ENCODE data around the gene POPDC2.
"Not testable (repeated sequence)": the region's sequence is repeated elsewhere in the genome, so short reads cannot be mapped to it uniquely, and the experiment has no call there.

Gene POPDC2

DNA sequence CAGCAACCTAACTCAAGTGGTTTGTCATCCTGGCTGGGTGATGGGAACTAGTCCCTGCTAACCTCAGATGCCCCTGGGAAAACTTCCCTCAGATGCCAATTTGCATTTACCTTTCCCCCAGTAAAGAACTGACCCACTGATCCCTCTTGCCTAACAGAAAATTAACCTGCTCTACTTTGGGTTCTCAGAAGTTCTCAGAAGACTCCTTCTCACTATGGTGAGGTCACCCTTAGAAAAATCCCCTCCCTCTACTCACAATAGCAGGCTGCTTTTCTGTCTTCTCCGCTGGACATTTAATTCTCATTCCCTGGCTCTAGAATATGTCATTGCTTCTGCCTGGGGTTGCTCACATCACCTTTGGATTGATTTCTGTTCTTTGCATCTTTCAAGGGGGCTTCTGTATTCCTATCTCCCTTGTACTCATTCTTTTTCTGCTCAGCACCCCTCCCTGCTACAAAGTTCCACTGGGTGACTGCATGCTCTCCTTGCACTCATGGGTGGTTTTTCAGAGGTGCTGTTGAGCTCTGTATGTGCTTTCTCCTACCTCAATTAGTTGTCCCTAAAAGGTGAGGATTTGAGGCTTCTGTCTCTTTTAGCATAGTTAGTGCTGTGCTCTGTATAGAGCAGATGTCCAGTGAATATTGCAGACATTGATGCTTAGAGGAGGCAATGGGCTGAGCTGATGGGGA, 61.8 kb downstream of the POPDC2 start:
- DNase-seq (ENCODE audit: low read depth): peak; percentile 53
- TF ChIP-seq, protein P1, sequence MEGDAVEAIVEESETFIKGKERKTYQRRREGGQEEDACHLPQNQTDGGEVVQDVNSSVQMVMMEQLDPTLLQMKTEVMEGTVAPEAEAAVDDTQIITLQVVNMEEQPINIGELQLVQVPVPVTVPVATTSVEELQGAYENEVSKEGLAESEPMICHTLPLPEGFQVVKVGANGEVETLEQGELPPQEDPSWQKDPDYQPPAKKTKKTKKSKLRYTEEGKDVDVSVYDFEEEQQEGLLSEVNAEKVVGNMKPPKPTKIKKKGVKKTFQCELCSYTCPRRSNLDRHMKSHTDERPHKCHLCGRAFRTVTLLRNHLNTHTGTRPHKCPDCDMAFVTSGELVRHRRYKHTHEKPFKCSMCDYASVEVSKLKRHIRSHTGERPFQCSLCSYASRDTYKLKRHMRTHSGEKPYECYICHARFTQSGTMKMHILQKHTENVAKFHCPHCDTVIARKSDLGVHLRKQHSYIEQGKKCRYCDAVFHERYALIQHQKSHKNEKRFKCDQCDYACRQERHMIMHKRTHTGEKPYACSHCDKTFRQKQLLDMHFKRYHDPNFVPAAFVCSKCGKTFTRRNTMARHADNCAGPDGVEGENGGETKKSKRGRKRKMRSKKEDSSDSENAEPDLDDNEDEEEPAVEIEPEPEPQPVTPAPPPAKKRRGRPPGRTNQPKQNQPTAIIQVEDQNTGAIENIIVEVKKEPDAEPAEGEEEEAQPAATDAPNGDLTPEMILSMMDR (IDR thresholded peaks at IDR 0.05; ENCODE audit: low read depth, low read length, missing control alignments): no peak
- peak overlapping the region; percentile 26; the same call in 1 of the 2 replicates for H3K4me3 ChIP-seq (ENCODE audit: low read depth, low read length)

DNA sequence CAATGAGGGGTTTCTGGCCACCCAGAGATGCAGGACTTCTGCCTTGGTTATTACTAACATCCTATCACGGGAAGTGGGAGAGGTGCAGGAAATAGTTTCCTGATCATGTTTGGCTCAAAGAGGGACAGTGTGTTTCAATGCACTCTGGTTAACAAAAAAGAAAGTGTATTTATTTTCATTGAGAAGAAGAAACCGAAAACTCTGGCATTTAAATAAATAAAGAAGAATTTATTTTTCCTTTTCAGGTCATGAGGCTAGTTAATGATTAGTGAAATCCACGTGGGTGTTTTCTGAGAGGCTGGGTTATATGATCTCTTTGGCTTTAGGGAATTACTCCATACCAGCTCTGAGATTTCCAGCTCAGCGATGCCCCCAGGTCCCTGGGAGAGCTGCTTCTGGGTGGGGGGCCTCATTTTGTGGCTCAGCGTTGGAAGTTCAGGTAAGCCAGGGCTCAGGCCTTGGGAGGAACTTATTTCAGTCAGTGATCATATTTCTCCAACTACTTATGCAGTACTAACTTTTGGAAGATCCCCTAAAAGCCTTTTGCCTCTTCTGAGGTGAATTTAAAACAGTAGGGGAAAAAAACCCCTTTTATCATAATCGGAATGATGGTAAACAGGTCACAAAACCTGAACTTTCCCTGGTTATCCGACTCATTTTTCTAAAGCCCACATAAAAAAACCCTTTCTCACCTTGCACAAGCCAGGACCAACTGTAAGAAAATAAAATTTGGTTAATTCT, 62.7 kb downstream of the POPDC2 start, which contains the start of gene PLA1A:
TSS of gene PLA1A (plus strand) at position 338 of the 741 bp plus-strand sequence. CDS start at position 367, 29 bp downstream.
- TF ChIP-seq, protein P1 (IDR thresholded peaks at IDR 0.05; ENCODE audit: low read depth, low read length, missing control alignments): no peak
- peak within 1 kb of the TSS; percentile 26; the same call in 1 of the 2 replicates for H3K4me3 ChIP-seq (ENCODE audit: low read depth, low read length)
- DNase-seq (ENCODE audit: low read depth): no peak

DNA sequence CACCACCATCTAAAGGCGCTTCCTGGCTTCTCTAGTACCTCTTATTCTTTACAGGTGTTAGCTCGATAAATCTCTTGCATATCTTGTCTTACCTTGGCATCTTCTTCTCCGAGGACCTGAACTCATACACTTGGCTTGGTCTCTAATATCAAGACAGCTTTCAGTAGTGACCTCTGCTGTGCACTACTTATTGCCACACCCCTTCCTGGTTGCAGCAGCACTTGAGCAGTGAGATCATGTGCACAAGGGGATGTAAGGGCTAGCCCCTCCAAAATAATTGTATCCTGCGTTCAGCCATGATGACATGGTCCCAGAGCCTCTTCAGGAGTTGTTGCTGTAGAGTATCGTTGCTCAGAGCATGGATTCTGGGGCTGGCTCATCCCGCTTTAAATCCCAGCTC, 64.0 kb downstream of the POPDC2 start:
- no peak for DNase-seq (ENCODE audit: low read depth)
- TF ChIP-seq, protein P1 (IDR thresholded peaks at IDR 0.05; ENCODE audit: low read depth, low read length, missing control alignments): no peak
- H3K4me3 ChIP-seq (ENCODE audit: low read depth, low read length): no peak overlapping the region

DNA sequence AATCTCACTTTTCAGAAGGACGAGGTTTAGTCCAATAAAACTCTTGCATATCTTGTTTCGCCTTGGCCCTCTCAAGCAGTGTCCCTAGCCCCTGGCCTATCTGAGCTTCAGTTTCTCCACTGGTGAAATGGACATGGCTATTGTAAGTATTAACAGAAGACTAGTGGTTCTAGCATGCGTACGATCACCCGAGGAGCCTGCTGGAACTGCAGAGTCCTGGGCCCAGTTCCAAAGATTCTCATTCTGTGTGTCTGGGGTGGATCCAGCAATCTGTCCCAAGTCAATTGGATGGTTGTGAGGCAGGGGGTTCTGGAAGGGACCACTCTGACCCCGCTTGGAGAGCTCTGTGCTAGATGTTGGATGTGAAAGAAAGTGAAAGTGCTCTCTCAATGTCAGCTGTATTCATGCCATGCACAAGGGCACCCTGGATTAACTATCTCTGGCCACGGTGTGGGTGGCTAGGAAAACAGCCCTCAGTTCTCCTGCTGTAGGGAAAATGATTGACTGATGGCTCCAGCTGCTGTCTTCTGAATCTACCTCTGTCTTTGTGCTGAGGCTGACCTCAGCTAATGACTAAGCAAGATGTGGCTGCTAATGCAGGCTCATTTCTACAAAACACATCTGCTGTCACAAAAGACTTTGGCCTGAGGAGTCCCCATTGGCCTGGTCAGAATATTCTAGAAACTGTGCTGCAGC, 64.6 kb downstream of the POPDC2 start:
- no peak for DNase-seq (ENCODE audit: low read depth)
- H3K4me3 ChIP-seq (ENCODE audit: low read depth, low read length): no peak overlapping the region
- TF ChIP-seq, protein P1 (IDR thresholded peaks at IDR 0.05; ENCODE audit: low read depth, low read length, missing control alignments): no peak

DNA sequence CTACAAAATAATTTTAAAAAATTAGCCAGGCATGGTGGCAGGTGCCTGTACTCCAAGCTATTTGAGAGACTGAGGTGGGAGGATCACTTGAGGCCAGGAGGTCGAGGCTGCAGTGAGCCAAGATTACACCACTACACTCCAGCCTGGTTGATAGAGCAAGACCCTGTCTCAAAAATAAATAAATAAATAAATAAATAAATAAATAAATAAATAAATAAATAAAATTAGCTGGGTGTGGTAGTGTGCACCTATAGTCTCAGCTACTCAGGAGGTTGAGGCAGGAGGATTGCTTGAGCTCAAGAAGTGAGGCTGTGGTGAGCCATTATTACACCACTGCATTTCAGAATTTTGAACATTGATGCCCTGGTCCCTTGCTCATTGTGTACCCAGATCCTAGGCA, 65.5 kb downstream of the POPDC2 start:
- H3K4me3 ChIP-seq (ENCODE audit: low read depth, low read length); DNase-seq (ENCODE audit: low read depth): not testable (repeated sequence)

DNA sequence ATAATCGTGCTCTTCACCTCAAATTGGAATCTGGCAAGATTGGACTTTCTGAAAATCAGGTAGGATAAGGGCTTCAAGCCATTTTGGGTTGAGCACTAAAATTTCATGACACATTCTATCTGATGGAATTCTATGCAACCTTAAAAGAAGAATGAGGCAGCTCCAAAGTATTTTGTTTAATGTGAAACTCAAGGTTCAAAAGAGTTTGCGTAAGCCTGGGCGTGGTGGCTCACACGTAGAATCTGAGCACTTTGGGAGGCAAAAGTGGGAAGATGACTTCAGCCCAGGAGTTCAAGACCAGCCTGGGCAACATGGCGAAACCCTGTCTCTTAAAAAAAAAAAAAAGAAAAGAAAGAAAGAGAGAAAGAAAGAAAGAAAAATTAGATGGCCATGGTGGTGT, 66.3 kb downstream of the POPDC2 start:
- TF ChIP-seq, protein P1 (IDR thresholded peaks at IDR 0.05; ENCODE audit: low read depth, low read length, missing control alignments): no peak
- no peak for DNase-seq (ENCODE audit: low read depth)
- no peak overlapping the region for H3K4me3 ChIP-seq (ENCODE audit: low read depth, low read length)

DNA sequence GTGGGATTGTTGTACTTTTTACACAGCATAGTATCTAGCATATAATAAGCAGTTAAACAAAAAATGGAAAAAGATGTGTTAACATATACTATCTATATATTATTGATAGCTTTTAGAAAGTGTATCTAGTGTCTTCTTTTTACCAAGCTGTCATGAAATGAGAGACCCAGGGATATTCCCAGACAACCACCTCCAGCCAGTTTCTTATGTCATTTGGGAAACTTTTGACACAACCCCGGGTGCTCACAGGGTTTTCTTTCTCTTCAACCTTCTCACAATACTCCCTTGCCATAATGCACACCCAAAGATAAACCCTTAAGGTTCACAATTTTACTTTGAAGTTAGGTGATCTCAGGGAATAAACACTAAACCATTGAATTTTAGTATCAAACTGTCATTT, 67.5 kb downstream of the POPDC2 start:
- DNase-seq (ENCODE audit: low read depth): no peak
- H3K4me3 ChIP-seq (ENCODE audit: low read depth, low read length): no peak overlapping the region
- TF ChIP-seq, protein P1 (IDR thresholded peaks at IDR 0.05; ENCODE audit: low read depth, low read length, missing control alignments): no peak
